ENCODE data around the gene XIRP1.

The XIRP1 gene

DNA sequence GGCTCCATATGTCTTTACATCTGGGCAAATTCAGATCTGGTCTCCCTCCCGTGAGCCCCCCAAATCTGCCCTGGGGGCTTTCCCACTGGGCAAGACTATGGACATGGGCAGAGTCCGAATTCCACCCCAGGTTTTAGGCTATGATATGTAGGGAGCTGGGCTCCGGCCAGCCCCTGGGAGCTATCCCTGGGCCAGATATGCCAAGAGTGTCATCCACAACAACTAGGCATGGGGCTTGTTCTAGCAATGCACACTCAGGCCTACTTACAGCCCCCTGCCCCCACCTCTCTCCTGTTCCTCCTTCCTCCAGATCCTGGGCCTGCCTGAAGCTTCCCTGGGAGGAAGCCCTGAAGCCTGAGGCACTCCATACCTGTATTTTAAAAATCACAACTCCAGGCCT, 622 bp downstream of the XIRP1 start:
- ChIA-PET CTCF (interaction anchor here (0.7 kb wide), 1 partner anchor 103 kb away, joined by 3 read pairs; no protein-coding TSS in a partner anchor), POLR2A (ENCODE audit: low non-redundant PET) (no interaction called here)
- TF ChIP-seq, protein P1, sequence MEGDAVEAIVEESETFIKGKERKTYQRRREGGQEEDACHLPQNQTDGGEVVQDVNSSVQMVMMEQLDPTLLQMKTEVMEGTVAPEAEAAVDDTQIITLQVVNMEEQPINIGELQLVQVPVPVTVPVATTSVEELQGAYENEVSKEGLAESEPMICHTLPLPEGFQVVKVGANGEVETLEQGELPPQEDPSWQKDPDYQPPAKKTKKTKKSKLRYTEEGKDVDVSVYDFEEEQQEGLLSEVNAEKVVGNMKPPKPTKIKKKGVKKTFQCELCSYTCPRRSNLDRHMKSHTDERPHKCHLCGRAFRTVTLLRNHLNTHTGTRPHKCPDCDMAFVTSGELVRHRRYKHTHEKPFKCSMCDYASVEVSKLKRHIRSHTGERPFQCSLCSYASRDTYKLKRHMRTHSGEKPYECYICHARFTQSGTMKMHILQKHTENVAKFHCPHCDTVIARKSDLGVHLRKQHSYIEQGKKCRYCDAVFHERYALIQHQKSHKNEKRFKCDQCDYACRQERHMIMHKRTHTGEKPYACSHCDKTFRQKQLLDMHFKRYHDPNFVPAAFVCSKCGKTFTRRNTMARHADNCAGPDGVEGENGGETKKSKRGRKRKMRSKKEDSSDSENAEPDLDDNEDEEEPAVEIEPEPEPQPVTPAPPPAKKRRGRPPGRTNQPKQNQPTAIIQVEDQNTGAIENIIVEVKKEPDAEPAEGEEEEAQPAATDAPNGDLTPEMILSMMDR (conservative IDR thresholded peaks at IDR 0.05; ENCODE audit: low read depth), result no peak
- H3K27ac ChIP-seq, result no peak overlapping the region
- no peak for DNase-seq (ENCODE audit: low spot score)

DNA sequence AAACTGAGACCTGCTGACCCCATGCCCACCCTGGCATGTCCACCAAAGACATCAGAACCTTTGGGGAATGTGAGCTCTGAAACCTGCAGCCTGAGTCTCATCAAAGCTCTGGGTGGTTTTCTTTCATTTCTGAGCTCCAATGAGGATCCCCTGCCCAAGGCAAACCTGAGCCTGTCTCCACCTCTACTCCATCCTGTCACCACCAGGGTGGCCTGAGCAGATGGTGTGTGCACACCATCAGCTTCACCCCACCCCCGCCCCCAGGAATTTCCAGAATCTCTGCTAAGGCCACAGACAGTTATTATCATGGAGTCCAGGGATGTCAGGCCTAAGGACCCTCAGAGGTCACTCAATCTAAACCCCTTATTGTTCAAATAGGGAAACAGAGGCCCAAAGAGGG, 1.3 kb downstream of the XIRP1 start:
- POLR2A ChIA-PET (ENCODE audit: low non-redundant PET), result no interaction called here
- DNase-seq (ENCODE audit: low spot score), result no peak
- H3K27ac ChIP-seq, result no peak overlapping the region
- TF ChIP-seq, protein P1 (conservative IDR thresholded peaks at IDR 0.05; ENCODE audit: low read depth), result no peak
- CTCF ChIA-PET, result interaction anchor here (0.7 to 2.5 kb wide), 3 partner anchors 97 to 104 kb away, joined by 3 to 17 read pairs (median 8); no protein-coding TSS in a partner anchor

DNA sequence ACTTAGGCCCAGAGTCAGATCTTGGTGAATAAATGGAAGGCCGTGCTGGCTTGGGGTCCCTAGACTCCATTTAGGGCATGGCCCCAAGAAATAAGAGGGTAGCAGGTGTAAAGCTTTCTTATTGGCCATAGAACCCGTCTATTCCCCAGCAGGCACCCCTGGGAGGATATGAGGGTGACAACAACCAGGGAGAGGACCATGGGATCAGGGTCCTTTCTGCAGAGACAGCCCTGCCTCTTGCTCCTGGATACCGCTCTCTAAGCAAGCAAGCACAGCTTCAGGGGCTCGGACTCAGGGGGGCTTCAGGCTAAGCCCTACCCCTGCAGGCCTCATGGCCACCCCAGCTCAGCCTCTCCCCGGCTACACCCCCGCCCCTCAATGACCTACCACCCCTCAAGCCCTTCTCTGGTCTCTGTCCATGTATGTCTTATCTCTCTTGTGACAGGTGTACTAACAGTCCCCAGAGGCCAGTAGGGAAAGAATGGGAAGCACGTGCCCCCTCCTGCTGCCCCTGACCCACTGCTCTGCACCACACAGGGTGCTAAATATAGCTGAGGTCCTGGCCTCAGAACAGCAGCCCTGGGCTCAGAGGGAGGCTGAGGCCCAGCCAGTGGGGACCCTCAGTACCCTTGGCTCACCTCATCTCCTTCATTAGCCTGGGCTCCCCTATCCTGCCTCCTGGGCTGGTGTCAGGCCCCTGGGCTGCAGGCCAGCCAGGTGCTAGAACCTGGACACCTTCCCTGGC, 1.9 kb downstream of the XIRP1 start:
- no peak overlapping the region for H3K27ac ChIP-seq
- POLR2A ChIA-PET (ENCODE audit: low non-redundant PET), result no interaction called here
- no peak for DNase-seq (ENCODE audit: low spot score)
- CTCF ChIA-PET, result interaction anchor here (0.6 to 2.5 kb wide), 7 partner anchors 15 to 132 kb away, joined by 3 to 17 read pairs (median 3); no protein-coding TSS in a partner anchor
- TF ChIP-seq, protein P1 (conservative IDR thresholded peaks at IDR 0.05; ENCODE audit: low read depth), result no peak

DNA sequence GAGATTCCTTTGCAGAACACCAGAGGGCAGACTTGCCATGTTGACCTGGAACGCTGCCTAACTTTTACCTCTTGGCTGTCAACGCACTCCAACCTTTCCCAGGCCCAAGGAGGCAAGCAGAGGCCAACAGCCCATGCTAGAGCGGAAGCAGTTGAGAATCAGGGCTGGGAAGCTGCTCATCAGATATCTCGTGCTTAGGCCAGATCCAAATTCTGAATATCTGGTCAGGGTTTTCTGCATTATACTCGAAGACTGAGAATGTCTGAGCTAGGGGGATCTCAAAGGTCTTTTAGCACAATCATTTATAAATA, 2.5 kb downstream of the XIRP1 start:
- H3K27ac ChIP-seq, result no peak overlapping the region
- ChIA-PET CTCF (interaction anchor here (0.6 to 2.5 kb wide), 7 partner anchors 15 to 132 kb away, joined by 3 to 17 read pairs (median 3); no protein-coding TSS in a partner anchor), POLR2A (ENCODE audit: low non-redundant PET) (no interaction called here)
- TF ChIP-seq, protein P1 (conservative IDR thresholded peaks at IDR 0.05; ENCODE audit: low read depth), result peak; percentile 76
- peak; percentile 50 for DNase-seq (ENCODE audit: low spot score)

DNA sequence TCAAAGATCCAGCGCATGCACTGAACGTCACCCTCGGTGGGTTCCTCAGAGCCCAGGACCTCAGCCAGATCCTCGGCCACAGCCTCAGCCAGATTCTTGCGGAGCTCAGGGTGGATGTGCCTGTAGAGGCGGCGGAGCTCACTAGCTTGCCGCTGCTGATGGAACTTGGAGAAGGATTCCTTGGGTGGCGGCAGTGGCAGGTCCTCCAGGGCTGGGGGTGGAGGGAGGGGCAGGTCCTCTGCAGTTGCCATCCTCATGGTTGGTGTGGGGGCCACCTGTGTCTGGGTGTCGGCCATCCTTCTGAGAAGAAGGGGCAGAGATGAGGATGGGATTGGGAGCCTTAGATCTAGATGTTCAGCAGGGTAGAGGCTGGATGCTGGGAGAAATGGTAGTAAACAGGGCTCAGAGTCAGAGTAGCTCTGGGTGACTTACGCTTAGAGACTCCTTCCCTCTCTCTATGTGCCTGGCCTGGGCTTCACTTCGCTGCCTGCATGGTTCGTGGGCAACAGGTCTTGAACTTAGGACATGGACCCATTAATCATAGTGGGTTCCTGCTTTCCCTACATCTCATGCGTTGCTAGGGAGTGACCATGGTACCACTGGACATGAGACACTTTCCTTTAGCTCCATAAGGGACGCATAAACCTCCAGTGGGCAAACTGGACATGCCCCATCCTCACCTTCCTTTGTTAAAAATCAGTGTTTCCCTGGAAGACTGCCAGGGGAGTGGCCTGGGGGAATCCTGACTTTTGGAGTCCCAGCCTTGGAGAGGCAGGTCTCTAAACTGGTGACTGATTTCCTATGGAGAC, 3.0 kb downstream of the XIRP1 start:
- ChIA-PET POLR2A (ENCODE audit: low non-redundant PET) (no interaction called here), CTCF (interaction anchor here (0.8 to 2.5 kb wide), 3 partner anchors 83 to 103 kb away, joined by 3 to 17 read pairs (median 8); no protein-coding TSS in a partner anchor)
- H3K27ac ChIP-seq, result no peak overlapping the region
- TF ChIP-seq, protein P1 (conservative IDR thresholded peaks at IDR 0.05; ENCODE audit: low read depth), result no peak
- DNase-seq (ENCODE audit: low spot score), result no peak

DNA sequence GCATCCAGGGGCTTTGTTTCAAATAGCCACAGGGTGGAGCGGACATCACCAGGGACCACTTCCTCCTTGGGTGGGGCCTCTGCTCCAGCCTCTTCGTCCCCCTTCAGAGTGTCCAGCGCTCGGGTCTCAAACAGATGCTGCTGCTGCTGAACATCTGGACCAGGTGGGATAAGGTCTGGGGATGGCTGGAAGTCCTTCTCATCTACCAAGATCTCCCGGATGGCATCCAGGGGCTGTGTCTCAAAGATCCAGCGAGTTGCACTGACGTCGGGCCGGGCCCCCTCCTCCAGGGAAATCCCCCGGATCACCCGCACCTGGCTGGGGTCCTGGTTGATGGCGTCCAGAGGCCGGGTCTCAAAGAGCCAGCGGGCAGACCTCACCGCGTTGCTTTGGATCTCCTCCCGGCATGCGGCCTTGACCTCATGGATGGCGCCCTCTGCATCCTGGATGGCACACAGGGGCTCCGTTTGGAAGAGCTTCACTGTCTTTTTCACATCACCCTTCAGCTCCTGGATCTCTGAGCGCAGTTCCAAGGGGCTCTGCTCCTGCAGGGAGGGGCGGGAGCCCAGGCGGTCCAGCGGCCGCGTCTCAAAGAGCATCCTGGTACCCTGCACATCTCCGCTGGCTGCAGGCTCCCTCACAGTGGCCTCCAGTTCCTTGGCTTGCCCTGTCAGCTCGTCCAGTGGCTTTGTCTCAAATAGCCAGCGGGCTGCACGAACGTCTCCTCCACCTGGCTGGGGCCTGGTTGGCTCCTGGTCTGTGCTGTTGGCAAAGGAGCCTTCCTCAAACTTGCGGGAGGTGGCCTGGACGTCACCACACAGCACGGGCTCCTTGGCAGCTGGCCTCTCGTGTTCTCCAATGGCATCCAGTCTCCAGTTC, 3.9 kb downstream of the XIRP1 start:
- TF ChIP-seq, protein P1 (conservative IDR thresholded peaks at IDR 0.05; ENCODE audit: low read depth), result no peak
- DNase-seq (ENCODE audit: low spot score), result no peak
- CTCF ChIA-PET, result interaction anchor here (0.7 to 2.5 kb wide), 3 partner anchors 50 to 103 kb away, joined by 3 to 17 read pairs (median 4); no protein-coding TSS in a partner anchor
- POLR2A ChIA-PET (ENCODE audit: low non-redundant PET), result no interaction called here
- no peak overlapping the region for H3K27ac ChIP-seq
